ENCODE measurements around the gene HBS1L.

GRCh38 chr6:134990262-134990661 lies 64.4 kb downstream of the HBS1L start:
- TF ChIP-seq CTCF (IDR thresholded peaks at IDR 0.05; ENCODE audit: insufficient read depth, low read length): no peak
- no peak for TF ChIP-seq POLR2AphosphoS5 (IDR thresholded peaks at IDR 0.05; ENCODE audit: low read depth)

All from HL-60 (cell line).